H1 (cell line): ENCODE results near the gene CADM2. TPM values are rescaled to one million over a fixed set of nuclear protein-coding genes. Genes with fewer than 3 reads are reported as not detected.
A peak's percentile ranks its signal among the peaks of the same experiment; 100 is the strongest.

Experiments
- CTCF ChIA-PET: fragments of 300-600 bp; sonication (Branson Sonifier 250); formaldehyde crosslinking; loops from one replicate; lab custom pipeline; 2021; ENCODE audit not compliant: partially characterized antibody; lab: Charles Lee
- POLR2A ChIA-PET: fragments of 300-600 bp; sonication (Branson Sonifier 250); formaldehyde crosslinking; loops from one replicate; lab custom pipeline; 2021; ENCODE audit warnings: inconsistent platforms; ENCODE audit not compliant: partially characterized antibody; lab: Charles Lee
- DNase-seq, 2 experiments: peaks; one replicate each; pipeline versions ENCODE4 v3.0.0 to v3.0.0-alpha.2; 2010 to 2022; ENCODE audit warnings: low spot score in 2 of 2, low read depth in 1 of 2, mixed read lengths in 1 of 2
- FAIRE-seq: peaks from 2 replicates; lab custom pipeline; 2011; peaks lifted over from hg19 to GRCh38; lab: Jason Lieb, UNC
- H2AFZ ChIP-seq: 2 replicates; pipeline ENCODE4 v1.8.1; 2012; ENCODE audit warnings: low read length, inconsistent platforms
- H2AK5ac ChIP-seq: 2 replicates; pipeline ENCODE4 v1.6.1; 2013; ENCODE audit warnings: low read depth, low read length
- H2BK120ac ChIP-seq: replicated peaks from 2 replicates; pipeline ENCODE3; 2013; ENCODE audit warnings: low read depth, low read length, inconsistent platforms
- H2BK12ac ChIP-seq: 2 replicates; pipeline ENCODE4 v1.6.1; 2013; ENCODE audit warnings: low read depth, low read length
- H2BK15ac ChIP-seq: 2 replicates; pipeline ENCODE4 v1.6.1; 2013; ENCODE audit warnings: low read length
- H2BK20ac ChIP-seq: 2 replicates; pipeline ENCODE4 v1.6.1; 2013; ENCODE audit warnings: low read length
- H2BK5ac ChIP-seq: 2 replicates; pipeline ENCODE4 v1.6.1; 2013; ENCODE audit warnings: low read depth, low read length
- H3K14ac ChIP-seq: 2 replicates; pipeline ENCODE4 v1.6.1; 2013; ENCODE audit warnings: inconsistent platforms; ENCODE audit not compliant: insufficient read length
- H3K18ac ChIP-seq: 2 replicates; pipeline ENCODE4 v1.6.1; 2013; ENCODE audit warnings: low read length; ENCODE audit errors: extremely low read depth
- H3K23ac ChIP-seq: 2 replicates; pipeline ENCODE4 v1.6.1; 2013; ENCODE audit warnings: inconsistent platforms; ENCODE audit not compliant: insufficient read length
- H3K23me2 ChIP-seq: 2 replicates; pipeline ENCODE4 v1.6.1; 2013; ENCODE audit warnings: low read depth, low read length
- H3K27ac ChIP-seq: 2 replicates; pipeline ENCODE4 v1.6.1; 2011; ENCODE audit warnings: low read depth, low read length, inconsistent platforms
- H3K27me3 ChIP-seq, 4 experiments: replicated peaks in 1 of 4; 1 replicate in 1 of 4; 2 replicates in 3 of 4; pipeline versions ENCODE4 v1.6.1 to v1.8.1; 2011 to 2013; ENCODE audit warnings: low read length in 3 of 4, mild to moderate bottlenecking in 3 of 4, inconsistent platforms in 2 of 4, mixed read lengths in 2 of 4, moderate library complexity in 1 of 4; ENCODE audit not compliant: control insufficient read depth in 3 of 4, insufficient read depth in 3 of 4; ENCODE audit errors: extremely low read depth in 1 of 4
- H3K36me3 ChIP-seq, 4 experiments: 2 replicates each; pipeline versions ENCODE4 v1.6.1 to v1.8.1; 2011 to 2013; ENCODE audit warnings: mild to moderate bottlenecking in 4 of 4, low read length in 3 of 4, moderate library complexity in 2 of 4, control low read depth in 1 of 4, inconsistent platforms in 1 of 4; ENCODE audit not compliant: insufficient read depth in 4 of 4, control insufficient read depth in 2 of 4
- H3K4ac ChIP-seq: replicated peaks from 2 replicates; pipeline ENCODE3; 2013; ENCODE audit warnings: low read length, low read depth, mixed read lengths, inconsistent platforms; ENCODE audit not compliant: insufficient read length
- H3K4me1 ChIP-seq, 4 experiments: replicated peaks in 1 of 4; 1 replicate in 1 of 4; 2 replicates in 3 of 4; pipeline versions ENCODE4 v1.6.1 to v1.8.1; 2011 to 2013; ENCODE audit warnings: low read length in 3 of 4, inconsistent platforms in 2 of 4, mixed read lengths in 1 of 4; ENCODE audit not compliant: insufficient read depth in 4 of 4, control insufficient read depth in 3 of 4
- H3K4me2 ChIP-seq, 2 experiments: 2 replicates each; pipeline versions ENCODE4 v1.6.1 to v1.8.1; 2011 to 2013; ENCODE audit warnings: low read depth in 2 of 2, low read length in 2 of 2, control low read depth in 1 of 2, inconsistent platforms in 1 of 2, mild to moderate bottlenecking in 1 of 2; ENCODE audit not compliant: insufficient read depth in 1 of 2
- H3K4me3 ChIP-seq, 4 experiments: fragments of 200-600, 300-600 bp in 1 of 4; sonication (generic), shearing (Covaris generic), sonication (Bioruptor Twin) in 1 of 4; 2 replicates each; pipeline versions ENCODE4 v1.5.1 to v1.8.1; 2011 to 2016; ENCODE audit warnings: low read length in 4 of 4, low read depth in 3 of 4, control low read depth in 2 of 4, inconsistent platforms in 2 of 4, mild to moderate bottlenecking in 2 of 4, mixed read lengths in 1 of 4, moderate library complexity in 1 of 4; ENCODE audit not compliant: insufficient read depth in 2 of 4; ENCODE audit errors: extremely low read depth in 1 of 4
- H3K56ac ChIP-seq: replicated peaks from 2 replicates; pipeline ENCODE3; 2013; ENCODE audit warnings: low read depth, mild to moderate bottlenecking, mixed read lengths, low read length, inconsistent platforms; ENCODE audit not compliant: insufficient read length
- H3K79me1 ChIP-seq: 2 replicates; pipeline ENCODE4 v1.6.1; 2013; ENCODE audit warnings: low read depth, low read length, control low read depth
- H3K79me2 ChIP-seq, 2 experiments: 2 replicates each; pipeline versions ENCODE4 v1.6.1 to v1.8.1; 2012 to 2013; ENCODE audit warnings: low read length in 2 of 2, mild to moderate bottlenecking in 2 of 2, inconsistent platforms in 1 of 2; ENCODE audit not compliant: insufficient read depth in 2 of 2, control insufficient read depth in 1 of 2
- H3K9ac ChIP-seq, 4 experiments: replicated peaks in 1 of 4; 1 replicate in 1 of 4; 2 replicates in 3 of 4; pipeline versions ENCODE4 v1.6.1 to v1.8.1; 2011 to 2013; ENCODE audit warnings: low read depth in 3 of 4, low read length in 3 of 4, control low read depth in 2 of 4, mild to moderate bottlenecking in 2 of 4, moderate library complexity in 2 of 4, inconsistent platforms in 1 of 4; ENCODE audit errors: extremely low read depth in 1 of 4
- H3K9me3 ChIP-seq, 2 experiments: 2 replicates each; pipeline versions ENCODE4 v1.6.1 to v1.8.1; 2012 to 2013; ENCODE audit warnings: mild to moderate bottlenecking in 2 of 2, moderate library complexity in 2 of 2, control low read depth in 1 of 2, inconsistent platforms in 1 of 2, low read depth in 1 of 2, low read length in 1 of 2, mixed read lengths in 1 of 2; ENCODE audit not compliant: insufficient read depth in 2 of 2
- H4K20me1 ChIP-seq, 2 experiments: replicated peaks in 1 of 2; 2 replicates each; pipeline versions ENCODE3 to v1.8.1; 2011 to 2013; ENCODE audit warnings: inconsistent platforms in 2 of 2, low read length in 2 of 2, mild to moderate bottlenecking in 1 of 2; ENCODE audit not compliant: insufficient read depth in 2 of 2, control insufficient read depth in 1 of 2
- H4K5ac ChIP-seq: 2 replicates; pipeline ENCODE4 v1.6.1; 2013; ENCODE audit warnings: low read length, low read depth, mixed read lengths, inconsistent platforms; ENCODE audit not compliant: insufficient read length
- H4K8ac ChIP-seq: 2 replicates; pipeline ENCODE4 v1.8.0; 2013; ENCODE audit warnings: mild to moderate bottlenecking, moderate library complexity, low read length, inconsistent platforms; ENCODE audit not compliant: insufficient read depth; ENCODE audit errors: extremely low read depth
- H4K91ac ChIP-seq: replicated peaks from 2 replicates; pipeline ENCODE3; 2013; ENCODE audit warnings: low read length, mixed read lengths, inconsistent platforms; ENCODE audit not compliant: insufficient read length
- BCL11A ChIP-seq, 2 experiments: IDR thresholded peaks; one replicate each; pipeline ENCODE4 v1.6.1; 2011; ENCODE audit warnings: low read depth in 2 of 2, low read length in 2 of 2, mild to moderate bottlenecking in 2 of 2
- FOSL1 ChIP-seq: IDR thresholded peaks from 2 replicates; pipeline ENCODE4 v1.6.1; 2011; ENCODE audit warnings: mild to moderate bottlenecking, low read depth, low read length, moderate library complexity; ENCODE audit not compliant: insufficient read depth
- JUN ChIP-seq: IDR thresholded peaks from 2 replicates; pipeline ENCODE4 v1.6.1; 2011; ENCODE audit warnings: low read depth, mild to moderate bottlenecking, improper control_type of control experiment, low read length
- NANOG ChIP-seq: IDR thresholded peaks from 2 replicates; pipeline ENCODE4 v1.6.1; 2011; ENCODE audit warnings: low read length, low read depth, mild to moderate bottlenecking, inconsistent platforms; ENCODE audit not compliant: insufficient read depth, poor library complexity, severe bottlenecking
- NRF1 ChIP-seq: IDR thresholded peaks from 2 replicates; pipeline ENCODE4 v1.6.1; 2011; ENCODE audit warnings: mild to moderate bottlenecking, low read depth, low read length, improper control_type of control experiment
- POLR2AphosphoS5 ChIP-seq: IDR thresholded peaks from 2 replicates; pipeline ENCODE4 v1.6.1; 2011; ENCODE audit warnings: low read depth, low read length
- RNF2 ChIP-seq: fragments of 200-900, 300-1000 bp; sonication (generic); IDR thresholded peaks from 2 replicates; pipeline ENCODE4 v1.7.1; 2016; ENCODE audit warnings: borderline replicate concordance, low read depth, mild to moderate bottlenecking, antibody characterized with exemption, low read length; ENCODE audit not compliant: poor library complexity, severe bottlenecking; ENCODE audit errors: missing control alignments
- SIN3A ChIP-seq, 2 experiments: IDR thresholded peaks in 1 of 2; conservative IDR thresholded peaks in 1 of 2; 2 replicates each; pipeline ENCODE4 v1.6.1; 2011 to 2012; ENCODE audit warnings: low read length in 2 of 2, improper control_type of control experiment in 1 of 2, low read depth in 1 of 2, mild to moderate bottlenecking in 1 of 2
- SP1 ChIP-seq: IDR thresholded peaks from 2 replicates; pipeline ENCODE4 v1.6.1; 2011; ENCODE audit warnings: low read depth, low read length
- TBP ChIP-seq: IDR thresholded peaks from 2 replicates; pipeline ENCODE4 v1.6.1; 2011; ENCODE audit warnings: low read depth, low read length, improper control_type of control experiment
- WGBS, 2 experiments: shearing (Covaris generic) in 1 of 2; methylation state at CpG; one replicate each; pipeline versions ENCODE4 v1.1.6 to v1.1.7; 2013 to 2015; ENCODE audit warnings: low lambda C conversion rate in 2 of 2, mixed read lengths in 2 of 2, inconsistent platforms in 1 of 2, low coverage in 1 of 2, missing lambda C conversion rate in 1 of 2; ENCODE audit not compliant: insufficient replicate concordance in 2 of 2, insufficient coverage in 1 of 2, insufficient read length in 1 of 2; ENCODE audit errors: extremely low coverage in 1 of 2, missing lambda C conversion rate in 1 of 2; 5-methylcytosine and 5-hydroxymethylcytosine counted together
- polyA plus RNA-seq, 7 experiments: library from polyadenylated mRNA; depleted of rRNA in 3 of 7; stranded (reverse) in 5 of 7; unstranded in 2 of 7; fragments of >200 nt in 5 of 7; fragments of 200-250 nt in 2 of 7; gene quantifications; 1 replicate in 5 of 7; 2 replicates in 1 of 7; 4 replicates in 1 of 7; pipeline versions ENCODE4 v1.2.1 to v1.2.3, GENCODE V29; 2011 to 2013; ENCODE audit warnings: missing spikeins in 2 of 7, mixed read lengths in 2 of 7
- total RNA-seq: library from RNA; stranded (reverse); fragmentation: NEBNext Ultra II Directional; extraction: Animal tissue kit (Norgen Biotek cat#: 25700); gene quantifications from 2 replicates; pipeline ENCODE4 v1.2.1, GENCODE V29; 2021
- TF ChIP-seq, protein P1 (sequence below): IDR thresholded peaks from 2 replicates; pipeline ENCODE4 v1.6.1; 2012; ENCODE audit warnings: inconsistent platforms

The CADM2 gene
- total and polyA plus RNA-seq, 2 of the 8 experiments (the other 6 are each of a cell fraction or from before 2014, with no cell fraction given) = 14.9 to 20.9 TPM

DNA sequence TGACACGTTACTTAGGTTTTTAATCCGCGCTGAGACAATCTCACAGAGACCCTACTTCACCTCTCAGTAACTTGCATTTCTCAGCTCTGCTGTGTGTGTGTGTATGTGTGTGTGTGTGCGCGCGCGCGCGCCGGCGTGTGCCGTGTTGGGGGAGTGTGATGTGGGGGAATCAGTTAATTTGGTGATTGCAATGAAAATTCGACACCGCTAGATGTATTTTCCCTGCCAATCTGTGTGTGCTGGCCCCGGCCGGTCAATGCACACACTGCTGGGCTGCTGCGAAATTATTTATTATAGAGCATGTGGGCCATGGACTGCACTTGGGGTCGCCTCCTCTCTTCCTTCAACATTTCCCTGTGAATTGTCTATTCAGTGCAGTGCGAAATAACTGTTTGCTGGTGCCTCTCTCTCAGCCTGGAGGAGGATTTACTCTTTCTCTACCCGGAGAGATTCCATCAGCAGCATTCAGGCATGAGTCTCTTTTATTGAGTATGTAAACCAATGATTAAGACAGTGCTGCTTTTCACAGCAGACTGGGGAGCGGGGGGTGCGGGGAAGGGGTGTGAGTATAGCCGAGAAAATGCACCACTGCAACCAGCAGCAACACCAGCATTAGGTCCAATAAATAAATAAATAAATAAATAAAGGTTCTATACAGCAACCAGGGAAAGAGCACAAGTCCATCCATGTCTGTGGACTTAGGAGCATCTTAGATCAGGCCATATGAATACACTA is 2.9 kb downstream of the CADM2 start:
- Histone ChIP-seq H2BK5ac (0 out of 2 replicates have a peak overlapping the region, but pooled peaks have one; percentile 28), H2BK12ac (no peak overlapping the region; the same call in 1 of the 2 replicates), H2AFZ (no peak overlapping the region), H3K56ac (no peak overlapping the region), H3K4ac (no peak overlapping the region), H3K79me1 (no peaks in the 10 kb centered on the region; the same call in 1 of the 2 replicates), H3K4me3 (peak overlapping the region; percentile 79 to 90 (median 85)), H4K8ac (no peak overlapping the region; the same call in 1 of the 2 replicates), H3K23me2 (peaks cover 23% of the 10 kb centered on the region), H3K27me3 (no peaks in the 10 kb centered on the region), H4K5ac (no peak overlapping the region), H3K36me3 (no peaks in the 10 kb centered on the region), H3K79me2 (peaks cover 0 to 66% of the 10 kb centered on the region in 2 experiments; a peak in 3 of 4 replicates), H2AK5ac (no peak overlapping the region), H3K4me2 (peak overlapping the region; percentile 95 to 98), H3K9me3 (no peaks in the 10 kb centered on the region), H4K91ac (no peak overlapping the region), H3K14ac (no peak overlapping the region), H3K18ac (no peak overlapping the region), H3K27ac (no peak overlapping the region), H2BK15ac (peak overlapping the region; percentile 49; the same call in 1 of the 2 replicates), H3K9ac (peak overlapping the region in 3 of 4 experiments; percentile 2 to 63 (median 38); a peak in 5 of 7 replicates), H2BK20ac (no peak overlapping the region), H3K23ac (no peak overlapping the region), H4K20me1 (peaks cover 0 to 3% of the 10 kb centered on the region in 2 experiments), H3K4me1 (peaks cover 0 to 23% (median 5%) of the 10 kb centered on the region in 4 experiments; a peak in 4 of 7 replicates), H2BK120ac (no peak overlapping the region)
- CTCF ChIA-PET = no interaction called here
- POLR2A ChIA-PET = no interaction called here
- FAIRE-seq (no peak), DNase-seq (peak in 1 of 2 experiments; percentile 57)
- 3% methylated on average over 23 of the region's 23 CpGs; no CpG with 5 or more reads in 1 of the 2 experiments for WGBS, 2 experiments
- no peak for TF ChIP-seq JUN
- no peak for TF ChIP-seq NANOG
- TF ChIP-seq RNF2 = no peak
- no peak for TF ChIP-seq FOSL1
- no peak for TF ChIP-seq SIN3A (conservative IDR thresholded peaks at IDR 0.05 in 1 of 2, IDR thresholded peaks at IDR 0.05 in 1 of 2; ENCODE audit: low read depth in 1 of 2, low read length in 2 of 2)
- no peak for TF ChIP-seq SP1
- TF ChIP-seq NRF1 = no peak
- TF ChIP-seq POLR2AphosphoS5 = no peak
- TF ChIP-seq BCL11A (IDR thresholded peaks at IDR 0.05; ENCODE audit: low read depth in 2 of 2, low read length in 2 of 2) = no peak
- TF ChIP-seq, protein P1, sequence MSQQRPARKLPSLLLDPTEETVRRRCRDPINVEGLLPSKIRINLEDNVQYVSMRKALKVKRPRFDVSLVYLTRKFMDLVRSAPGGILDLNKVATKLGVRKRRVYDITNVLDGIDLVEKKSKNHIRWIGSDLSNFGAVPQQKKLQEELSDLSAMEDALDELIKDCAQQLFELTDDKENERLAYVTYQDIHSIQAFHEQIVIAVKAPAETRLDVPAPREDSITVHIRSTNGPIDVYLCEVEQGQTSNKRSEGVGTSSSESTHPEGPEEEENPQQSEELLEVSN = no peak
- TF ChIP-seq TBP = no peak
